HFFc6 (cell line): ENCODE data around the gene KCTD13. TPM values are rescaled to one million over a fixed set of nuclear protein-coding genes. Genes with fewer than 3 reads are reported as not detected.
A peak's percentile ranks its signal among the peaks of the same experiment; 100 is the strongest.
"Not testable (repeated sequence)": the region's sequence is repeated elsewhere in the genome, so short reads cannot be mapped to it uniquely, and the experiment has no call there.

Experiments
- DNase-seq: peaks from one replicate; pipeline ENCODE4 v3.0.0-alpha.2; 2018
- H3K27ac Mint-ChIP-seq: 2 replicates; pipeline ENCODE4 v1.8.0; 2020; ENCODE audit warnings: mild to moderate bottlenecking, mixed read lengths
- H3K27me3 Mint-ChIP-seq: 2 replicates; pipeline ENCODE4 v1.8.0; 2021; ENCODE audit warnings: mild to moderate bottlenecking, moderate library complexity, mixed read lengths; ENCODE audit not compliant: insufficient read depth
- H3K36me3 Mint-ChIP-seq: 2 replicates; pipeline ENCODE4 v1.8.0; 2021; ENCODE audit warnings: low read depth, mixed read lengths
- H3K4me1 Mint-ChIP-seq: 2 replicates; pipeline ENCODE4 v1.8.0; 2020; ENCODE audit warnings: low read depth, mixed read lengths
- H3K4me3 Mint-ChIP-seq: 2 replicates; pipeline ENCODE4 v1.8.0; 2020; ENCODE audit warnings: mild to moderate bottlenecking, moderate library complexity, mixed read lengths
- H3K9me3 Mint-ChIP-seq: 2 replicates; pipeline ENCODE4 v1.8.0; 2020; ENCODE audit warnings: mild to moderate bottlenecking, mixed read lengths
- total RNA-seq, 6 experiments: library from RNA; stranded (reverse); fragmentation: NEBNext Ultra II Directional; extraction: Animal tissue kit (Norgen Biotek cat#: 25700); gene quantifications; 2 replicates in 1 of 6; 3 replicates in 5 of 6; pipeline ENCODE4 v1.2.3, GENCODE V29; 2021
- TF ChIP-seq, protein P1 (sequence below): fragments of 200-600 bp; sonication (generic); IDR thresholded peaks from 2 replicates; pipeline ENCODE4 v1.5.0; 2021; ENCODE audit warnings: antibody characterized with exemption, mild to moderate bottlenecking

KCTD13 gene
- total RNA-seq, 6 experiments from 2014 or later = 13.9 to 17.0 (median 16.1) TPM

GRCh38 chr16:29962344-29962994, 36.4 kb upstream of the KCTD13 start:
- H3K4me3 Mint-ChIP-seq = peak overlapping the region; percentile 96
- H3K27ac Mint-ChIP-seq = peak overlapping the region; percentile 93
- no peaks in the 10 kb centered on the region for H3K9me3 Mint-ChIP-seq
- no peaks in the 10 kb centered on the region for H3K36me3 Mint-ChIP-seq
- TF ChIP-seq, protein P1, sequence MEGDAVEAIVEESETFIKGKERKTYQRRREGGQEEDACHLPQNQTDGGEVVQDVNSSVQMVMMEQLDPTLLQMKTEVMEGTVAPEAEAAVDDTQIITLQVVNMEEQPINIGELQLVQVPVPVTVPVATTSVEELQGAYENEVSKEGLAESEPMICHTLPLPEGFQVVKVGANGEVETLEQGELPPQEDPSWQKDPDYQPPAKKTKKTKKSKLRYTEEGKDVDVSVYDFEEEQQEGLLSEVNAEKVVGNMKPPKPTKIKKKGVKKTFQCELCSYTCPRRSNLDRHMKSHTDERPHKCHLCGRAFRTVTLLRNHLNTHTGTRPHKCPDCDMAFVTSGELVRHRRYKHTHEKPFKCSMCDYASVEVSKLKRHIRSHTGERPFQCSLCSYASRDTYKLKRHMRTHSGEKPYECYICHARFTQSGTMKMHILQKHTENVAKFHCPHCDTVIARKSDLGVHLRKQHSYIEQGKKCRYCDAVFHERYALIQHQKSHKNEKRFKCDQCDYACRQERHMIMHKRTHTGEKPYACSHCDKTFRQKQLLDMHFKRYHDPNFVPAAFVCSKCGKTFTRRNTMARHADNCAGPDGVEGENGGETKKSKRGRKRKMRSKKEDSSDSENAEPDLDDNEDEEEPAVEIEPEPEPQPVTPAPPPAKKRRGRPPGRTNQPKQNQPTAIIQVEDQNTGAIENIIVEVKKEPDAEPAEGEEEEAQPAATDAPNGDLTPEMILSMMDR = no peak
- DNase-seq = peak; percentile 7
- H3K4me1 Mint-ChIP-seq = peaks cover 19% of the 10 kb centered on the region
- H3K27me3 Mint-ChIP-seq = no peaks in the 10 kb centered on the region; the same call in 1 of the 2 replicates

GRCh38 chr16:29961479-29962343, 35.7 kb upstream of the KCTD13 start, which contains the start of gene TMEM219:
Gene TMEM219, plus strand, starts transcription at chr16:29962079. Its CDS starts 1,065 bp downstream, at chr16:29963144.
- TF ChIP-seq, protein P1 = peak; percentile 73
- peak; percentile 87 for DNase-seq
- Mint-ChIP-seq H3K36me3 (no peaks in the 10 kb centered on the region), H3K4me1 (peaks cover 19% of the 10 kb centered on the region), H3K9me3 (no peaks in the 10 kb centered on the region), H3K27ac (peak within 1 kb of the TSS; percentile 93), H3K27me3 (no peaks in the 10 kb centered on the region; the same call in 1 of the 2 replicates), H3K4me3 (peak within 1 kb of the TSS; percentile 96)

DNA sequence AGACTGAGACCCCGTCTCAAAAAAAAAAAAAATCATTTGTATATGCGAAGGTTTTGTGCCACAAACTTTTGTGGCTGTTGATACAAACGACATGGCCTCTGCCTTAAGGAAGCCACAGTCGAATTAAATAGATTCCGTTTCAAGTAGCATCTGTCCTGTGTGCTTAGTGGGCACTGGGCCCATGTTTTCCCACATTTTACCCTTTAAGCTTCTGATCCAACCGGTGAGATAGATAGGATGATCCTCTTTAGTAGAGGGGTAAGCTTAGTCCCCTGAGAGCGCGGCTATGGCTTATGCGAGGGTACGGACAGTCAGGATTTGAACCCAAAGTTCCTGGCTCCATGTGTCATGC, 35.1 kb upstream of the KCTD13 start:
- TF ChIP-seq, protein P1 = no peak
- no peaks in the 10 kb centered on the region; the same call in 1 of the 2 replicates for H3K27me3 Mint-ChIP-seq
- peaks cover 19% of the 10 kb centered on the region for H3K4me1 Mint-ChIP-seq
- H3K36me3 Mint-ChIP-seq = no peaks in the 10 kb centered on the region
- H3K9me3 Mint-ChIP-seq = no peaks in the 10 kb centered on the region
- no peak for DNase-seq
- H3K27ac Mint-ChIP-seq = peak overlapping the region; percentile 93
- peak overlapping the region; percentile 96 for H3K4me3 Mint-ChIP-seq

GRCh38 chr16:29959821-29960220, 33.8 kb upstream of the KCTD13 start:
- not testable (repeated sequence) for H3K9me3 Mint-ChIP-seq, H3K4me3 Mint-ChIP-seq, H3K27me3 Mint-ChIP-seq, DNase-seq, H3K36me3 Mint-ChIP-seq, H3K27ac Mint-ChIP-seq
- peaks cover 19% of the 10 kb centered on the region for H3K4me1 Mint-ChIP-seq

- Mint-ChIP-seq H3K9me3 (no peaks in the 10 kb centered on the region), H3K36me3 (no peaks in the 10 kb centered on the region), H3K27ac (no peak overlapping the region), H3K4me3 (no peak overlapping the region), H3K4me1 (peaks cover 19% of the 10 kb centered on the region), H3K27me3 (no peaks in the 10 kb centered on the region; the same call in 1 of the 2 replicates)
- DNase-seq = no peak
- TF ChIP-seq, protein P1 = no peak
Measured at GRCh38 chr16:29959293-29959692, 33.3 kb upstream of the KCTD13 start.

- H3K36me3 Mint-ChIP-seq = no peaks in the 10 kb centered on the region
Measured at GRCh38 chr16:29958756-29959155, 32.7 kb upstream of the KCTD13 start.

More at GRCh38 chr16:29958756-29959155, 32.7 kb upstream of the KCTD13 start:
- H3K4me3 Mint-ChIP-seq = no peak overlapping the region
- no peak overlapping the region for H3K27ac Mint-ChIP-seq
- H3K4me1 Mint-ChIP-seq = peaks cover 19% of the 10 kb centered on the region
- TF ChIP-seq, protein P1 = no peak
- no peak for DNase-seq
- no peaks in the 10 kb centered on the region for H3K9me3 Mint-ChIP-seq
- no peaks in the 10 kb centered on the region; the same call in 1 of the 2 replicates for H3K27me3 Mint-ChIP-seq
